ENCODE measurements around the gene ADI1. TPM values are rescaled to one million over a fixed set of nuclear protein-coding genes. Genes with fewer than 3 reads are reported as not detected.

Gene ADI1
- total and polyA plus RNA-seq, 10 donors, result 31.8 to 106 (median 55.4) TPM

DNA sequence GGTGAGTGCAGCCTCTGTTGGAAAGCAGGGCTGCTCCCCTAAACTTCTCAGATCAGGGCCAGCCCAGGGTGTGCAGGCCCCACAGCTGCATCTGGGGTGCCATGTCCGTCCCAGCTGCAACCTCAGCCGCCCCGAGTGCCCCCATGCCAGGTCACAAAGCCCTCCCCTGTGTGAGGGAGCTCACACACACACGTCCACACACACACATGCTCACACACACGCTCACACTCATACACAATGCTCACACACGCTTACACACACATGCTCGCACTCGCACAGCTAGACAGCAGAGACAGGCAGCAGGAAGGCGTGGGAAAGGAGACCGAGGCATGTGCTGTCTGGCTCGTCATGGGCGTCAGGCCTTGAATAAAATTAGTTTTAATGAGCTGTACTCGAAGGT lies 55.4 kb downstream of the ADI1 start:
- Histone ChIP-seq H3K27me3 (replicated peaks in 1 of 7) (no peaks in the 10 kb centered on the region), H3K36me3 (peaks cover 0 to 92% (median 50%) of the 10 kb centered on the region in 6 donors), H3K4me1 (peaks cover 3 to 22% (median 13%) of the 10 kb centered on the region in 6 donors), H3K27ac (no peak overlapping the region), H3K9me3 (no peaks in the 10 kb centered on the region), H3K4me3 (no peak overlapping the region)
- DNase-seq, result no peak
- 94 to 97% (median 96%) methylated on average over 11 to 13 of the region's 13 CpGs for WGBS, 5 donors
- TF ChIP-seq POLR2AphosphoS5 (IDR thresholded peaks at IDR 0.05) (no peak), POLR2A (IDR thresholded peaks at IDR 0.05) (no peak)
- TF ChIP-seq, protein P1, sequence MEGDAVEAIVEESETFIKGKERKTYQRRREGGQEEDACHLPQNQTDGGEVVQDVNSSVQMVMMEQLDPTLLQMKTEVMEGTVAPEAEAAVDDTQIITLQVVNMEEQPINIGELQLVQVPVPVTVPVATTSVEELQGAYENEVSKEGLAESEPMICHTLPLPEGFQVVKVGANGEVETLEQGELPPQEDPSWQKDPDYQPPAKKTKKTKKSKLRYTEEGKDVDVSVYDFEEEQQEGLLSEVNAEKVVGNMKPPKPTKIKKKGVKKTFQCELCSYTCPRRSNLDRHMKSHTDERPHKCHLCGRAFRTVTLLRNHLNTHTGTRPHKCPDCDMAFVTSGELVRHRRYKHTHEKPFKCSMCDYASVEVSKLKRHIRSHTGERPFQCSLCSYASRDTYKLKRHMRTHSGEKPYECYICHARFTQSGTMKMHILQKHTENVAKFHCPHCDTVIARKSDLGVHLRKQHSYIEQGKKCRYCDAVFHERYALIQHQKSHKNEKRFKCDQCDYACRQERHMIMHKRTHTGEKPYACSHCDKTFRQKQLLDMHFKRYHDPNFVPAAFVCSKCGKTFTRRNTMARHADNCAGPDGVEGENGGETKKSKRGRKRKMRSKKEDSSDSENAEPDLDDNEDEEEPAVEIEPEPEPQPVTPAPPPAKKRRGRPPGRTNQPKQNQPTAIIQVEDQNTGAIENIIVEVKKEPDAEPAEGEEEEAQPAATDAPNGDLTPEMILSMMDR (IDR thresholded peaks at IDR 0.05 in 8 of 11, conservative IDR thresholded peaks at IDR 0.05 in 3 of 11), result no peak
- intact Hi-C loops (cut with DNase I; ENCODE audit: low total_unique reads), result no loop called here

DNA sequence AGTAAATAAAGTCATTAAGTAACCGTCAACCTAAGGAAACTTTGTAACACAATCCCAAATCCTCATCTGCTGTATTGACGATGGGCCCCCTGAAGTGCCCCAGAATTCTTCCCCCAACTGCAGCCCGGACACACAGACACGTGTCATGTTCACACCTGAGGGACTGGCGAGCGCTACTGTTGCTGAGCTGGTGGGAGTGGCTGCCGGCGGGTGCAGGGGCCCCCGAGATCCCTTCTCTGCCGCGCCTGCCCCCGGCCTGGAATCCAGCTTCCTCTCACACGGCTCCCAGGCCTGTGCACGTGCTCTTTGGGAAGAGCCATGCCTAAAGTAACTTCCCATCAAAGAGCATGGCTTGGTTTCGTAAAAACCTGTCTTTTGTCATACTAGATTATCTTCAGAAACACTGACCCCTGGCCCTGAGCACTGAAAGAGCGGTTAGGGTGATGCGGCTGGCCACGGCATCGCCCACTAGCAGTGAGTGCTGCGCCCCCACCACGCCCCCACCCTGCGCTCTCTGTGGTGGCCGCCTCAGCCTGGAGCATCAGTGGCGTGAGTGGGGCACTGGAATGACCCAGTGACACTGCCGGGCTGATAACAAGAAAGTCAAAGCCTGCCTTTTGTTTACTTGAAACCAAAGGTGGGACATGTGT lies 56.0 kb downstream of the ADI1 start:
- no peak overlapping the region for H3K4me3 ChIP-seq
- no peaks in the 10 kb centered on the region for H3K9me3 ChIP-seq
- no peaks in the 10 kb centered on the region for H3K27me3 ChIP-seq (replicated peaks in 1 of 7)
- 90 to 94% (median 93%) methylated on average over 21 to 25 of the region's 25 CpGs for WGBS, 5 donors
- peaks cover 3 to 22% (median 13%) of the 10 kb centered on the region in 6 donors for H3K4me1 ChIP-seq
- DNase-seq, result no peak
- TF ChIP-seq POLR2A (IDR thresholded peaks at IDR 0.05) (no peak), POLR2AphosphoS5 (IDR thresholded peaks at IDR 0.05) (peak in 1 of 3 donors; percentile 15)
- TF ChIP-seq, protein P1 (IDR thresholded peaks at IDR 0.05 in 8 of 11, conservative IDR thresholded peaks at IDR 0.05 in 3 of 11), result no peak
- peak overlapping the region in 1 of 8 donors; percentile 84 for H3K27ac ChIP-seq
- H3K36me3 ChIP-seq, result peaks cover 0 to 92% (median 47%) of the 10 kb centered on the region in 6 donors
- intact Hi-C loops (cut with DNase I; ENCODE audit: low total_unique reads), result no loop called here

DNA sequence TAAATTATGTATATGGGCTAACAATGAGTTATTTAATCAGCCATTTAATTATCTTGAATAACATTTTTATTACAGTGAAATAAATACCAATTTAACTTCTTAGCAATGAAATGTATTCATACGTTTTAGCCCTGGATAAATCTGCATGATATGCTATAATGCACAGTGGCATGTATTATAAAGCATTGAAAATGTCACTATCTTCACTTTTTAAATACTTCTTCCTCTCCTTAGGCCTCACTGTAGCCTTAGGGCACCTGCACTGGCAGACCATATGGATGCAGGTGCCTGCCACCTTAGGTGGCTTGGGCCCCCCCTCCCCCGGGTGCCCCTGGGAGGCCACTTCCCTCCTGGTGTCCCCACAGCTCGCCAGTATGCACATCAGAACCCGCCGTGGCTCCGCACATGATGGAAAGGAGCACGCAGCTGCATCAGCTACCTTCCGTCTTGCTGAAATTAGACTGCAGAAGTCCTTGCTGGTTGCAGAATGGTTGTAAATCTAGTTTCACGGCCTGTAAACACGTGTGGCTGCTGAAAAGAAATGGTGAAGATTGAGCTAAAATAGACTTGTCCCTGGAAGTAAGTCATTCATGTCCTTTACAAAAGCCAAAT lies 56.7 kb downstream of the ADI1 start:
- intact Hi-C loops (cut with DNase I; ENCODE audit: low total_unique reads), result no loop called here
- peak overlapping the region in 1 of 8 donors; percentile 41 for H3K4me3 ChIP-seq
- DNase-seq, result peak; percentile 73
- H3K36me3 ChIP-seq, result peaks cover 0 to 92% (median 47%) of the 10 kb centered on the region in 6 donors
- WGBS, 5 donors, result 57 to 79% (median 69%) methylated on average over 10 of the region's 10 CpGs
- H3K27me3 ChIP-seq (replicated peaks in 1 of 7), result no peaks in the 10 kb centered on the region
- no peaks in the 10 kb centered on the region for H3K9me3 ChIP-seq
- TF ChIP-seq, protein P1 (IDR thresholded peaks at IDR 0.05 in 8 of 11, conservative IDR thresholded peaks at IDR 0.05 in 3 of 11), result peak in 4 of 11 experiments; percentile 3 to 60 (median 51)
- TF ChIP-seq POLR2A (IDR thresholded peaks at IDR 0.05) (no peak), POLR2AphosphoS5 (IDR thresholded peaks at IDR 0.05) (no peak)
- H3K4me1 ChIP-seq, result peaks cover 3 to 22% (median 13%) of the 10 kb centered on the region in 6 donors
- peak overlapping the region in 4 of 8 donors; percentile 70 to 84 (median 77) for H3K27ac ChIP-seq

Data from spleen (tissue), 11 donors.